ENCODE results near the gene NMS. TPM values are rescaled to one million over a fixed set of nuclear protein-coding genes. Genes with fewer than 3 reads are reported as not detected.

NMS gene
- total RNA-seq, 1 donor from 2014 or later: not detected

DNA sequence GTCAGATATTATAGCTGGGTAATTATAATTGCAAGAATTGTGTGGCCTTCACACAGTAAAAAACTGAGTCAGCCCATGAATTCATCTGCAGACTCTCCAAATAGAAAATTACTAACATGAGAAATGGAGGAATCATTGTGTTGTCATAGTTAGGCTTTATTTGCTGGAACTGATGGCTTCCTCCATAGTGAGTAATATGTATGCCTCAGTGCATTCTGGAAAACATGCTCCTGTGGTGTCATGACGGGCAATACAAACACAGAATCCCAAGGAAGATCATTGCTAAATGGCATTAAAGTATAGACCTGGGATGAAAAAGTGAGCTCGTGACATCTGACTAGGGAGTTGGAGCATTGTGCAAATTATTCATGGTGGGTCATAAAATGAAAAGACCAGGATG is 23.6 kb upstream of the NMS start:
- FAIRE-seq (no peak), DNase-seq (ENCODE audit: low read depth) (no peak)
- no peak for TF ChIP-seq EZH2 (IDR thresholded peaks at IDR 0.05; ENCODE audit: insufficient read depth, low read length)
- Histone ChIP-seq H3K4me1 (ENCODE audit: insufficient read depth, low read length) (no peaks in the 10 kb centered on the region), H3K79me2 (ENCODE audit: insufficient read depth, low read length) (no peaks in the 10 kb centered on the region), H3K27ac (ENCODE audit: low read depth, low read length) (no peak overlapping the region), H2AFZ (ENCODE audit: low read depth, low read length) (no peak overlapping the region), H3K9ac (ENCODE audit: low read length) (no peak overlapping the region), H3K27me3 (ENCODE audit: insufficient read depth, low read length) (no peaks in the 10 kb centered on the region), H3K4me2 (ENCODE audit: low read length) (no peak overlapping the region), H3K36me3 (ENCODE audit: insufficient read depth, low read length) (no peaks in the 10 kb centered on the region), H4K20me1 (ENCODE audit: insufficient read depth, low read length) (no peaks in the 10 kb centered on the region), H3K9me3 (ENCODE audit: insufficient read depth, low read depth, low read length) (no peaks in the 10 kb centered on the region), H3K4me3 (ENCODE audit: insufficient read depth, low read depth, low read length) (no peak overlapping the region)
- no peaks in the 10 kb centered on the region for H3K36me3 Mint-ChIP-seq (ENCODE audit: low read depth, unreplicated experiment)
- no peak overlapping the region for H3K27ac Mint-ChIP-seq (ENCODE audit: unreplicated experiment)
- H3K4me1 Mint-ChIP-seq (ENCODE audit: low read depth, unreplicated experiment): no peaks in the 10 kb centered on the region
- H3K4me3 Mint-ChIP-seq (ENCODE audit: unreplicated experiment): no peak overlapping the region
- no peaks in the 10 kb centered on the region for H3K27me3 Mint-ChIP-seq (ENCODE audit: low read depth, unreplicated experiment)
- H3K9me3 Mint-ChIP-seq (ENCODE audit: unreplicated experiment): peaks cover 3% of the 10 kb centered on the region

DNA sequence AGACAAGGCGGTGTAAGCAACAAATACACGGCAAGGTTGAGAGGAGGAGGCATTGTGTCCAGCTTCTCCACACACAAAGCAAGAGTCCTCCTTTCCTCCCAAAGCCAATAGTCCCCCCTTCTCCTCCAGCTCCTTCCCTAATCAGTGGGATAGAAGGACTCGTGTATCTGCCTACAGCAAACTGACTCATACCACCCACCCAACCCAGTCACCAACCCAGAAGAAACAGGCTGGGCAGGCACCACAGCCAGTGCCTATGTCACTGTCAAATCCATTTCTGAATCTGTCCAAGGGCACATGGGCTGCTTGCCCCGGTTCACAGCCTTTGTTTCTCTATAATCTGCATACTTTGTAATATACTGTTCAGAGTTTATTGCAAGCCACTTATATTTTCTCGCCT is 19.2 kb upstream of the NMS start:
- DNase-seq (ENCODE audit: low read depth) (no peak), FAIRE-seq (no peak)
- Histone ChIP-seq H3K4me2 (ENCODE audit: low read length) (no peak overlapping the region), H3K4me1 (ENCODE audit: insufficient read depth, low read length) (no peaks in the 10 kb centered on the region), H3K79me2 (ENCODE audit: insufficient read depth, low read length) (no peaks in the 10 kb centered on the region), H3K4me3 (ENCODE audit: insufficient read depth, low read depth, low read length) (no peak overlapping the region), H3K36me3 (ENCODE audit: insufficient read depth, low read length) (no peaks in the 10 kb centered on the region), H3K27me3 (ENCODE audit: insufficient read depth, low read length) (no peaks in the 10 kb centered on the region), H3K27ac (ENCODE audit: low read depth, low read length) (no peak overlapping the region), H3K9me3 (ENCODE audit: insufficient read depth, low read depth, low read length) (no peaks in the 10 kb centered on the region), H4K20me1 (ENCODE audit: insufficient read depth, low read length) (no peaks in the 10 kb centered on the region), H2AFZ (ENCODE audit: low read depth, low read length) (no peak overlapping the region), H3K9ac (ENCODE audit: low read length) (no peak overlapping the region)
- Mint-ChIP-seq H3K27ac (ENCODE audit: unreplicated experiment) (no peak overlapping the region), H3K4me3 (ENCODE audit: unreplicated experiment) (no peak overlapping the region), H3K4me1 (ENCODE audit: low read depth, unreplicated experiment) (no peaks in the 10 kb centered on the region), H3K27me3 (ENCODE audit: low read depth, unreplicated experiment) (no peaks in the 10 kb centered on the region), H3K9me3 (ENCODE audit: unreplicated experiment) (peaks cover 8% of the 10 kb centered on the region), H3K36me3 (ENCODE audit: low read depth, unreplicated experiment) (no peaks in the 10 kb centered on the region)
- TF ChIP-seq, protein P1, sequence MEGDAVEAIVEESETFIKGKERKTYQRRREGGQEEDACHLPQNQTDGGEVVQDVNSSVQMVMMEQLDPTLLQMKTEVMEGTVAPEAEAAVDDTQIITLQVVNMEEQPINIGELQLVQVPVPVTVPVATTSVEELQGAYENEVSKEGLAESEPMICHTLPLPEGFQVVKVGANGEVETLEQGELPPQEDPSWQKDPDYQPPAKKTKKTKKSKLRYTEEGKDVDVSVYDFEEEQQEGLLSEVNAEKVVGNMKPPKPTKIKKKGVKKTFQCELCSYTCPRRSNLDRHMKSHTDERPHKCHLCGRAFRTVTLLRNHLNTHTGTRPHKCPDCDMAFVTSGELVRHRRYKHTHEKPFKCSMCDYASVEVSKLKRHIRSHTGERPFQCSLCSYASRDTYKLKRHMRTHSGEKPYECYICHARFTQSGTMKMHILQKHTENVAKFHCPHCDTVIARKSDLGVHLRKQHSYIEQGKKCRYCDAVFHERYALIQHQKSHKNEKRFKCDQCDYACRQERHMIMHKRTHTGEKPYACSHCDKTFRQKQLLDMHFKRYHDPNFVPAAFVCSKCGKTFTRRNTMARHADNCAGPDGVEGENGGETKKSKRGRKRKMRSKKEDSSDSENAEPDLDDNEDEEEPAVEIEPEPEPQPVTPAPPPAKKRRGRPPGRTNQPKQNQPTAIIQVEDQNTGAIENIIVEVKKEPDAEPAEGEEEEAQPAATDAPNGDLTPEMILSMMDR (IDR thresholded peaks at IDR 0.05; ENCODE audit: insufficient read depth, low read depth, low read length): no peak
- no peak for TF ChIP-seq EZH2 (IDR thresholded peaks at IDR 0.05; ENCODE audit: insufficient read depth, low read length)

DNA sequence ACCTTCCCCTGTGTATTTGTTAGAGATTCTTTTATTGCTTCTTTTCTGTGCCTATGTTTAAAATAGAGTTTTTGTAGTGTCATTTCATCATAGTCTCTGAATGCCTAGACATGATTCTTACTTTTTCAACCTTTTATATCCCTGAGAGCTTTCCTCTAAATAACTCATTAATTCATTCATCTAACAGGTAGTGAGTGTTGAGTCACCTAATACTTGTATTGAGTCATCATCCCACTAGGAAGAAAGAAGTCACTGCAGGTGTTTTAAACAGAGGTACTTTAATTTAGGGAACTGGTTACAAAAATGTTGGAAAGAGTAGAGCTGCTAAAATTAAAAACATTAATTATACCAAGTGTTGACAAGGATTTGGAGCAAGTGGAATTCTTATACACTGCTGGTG is 18.5 kb upstream of the NMS start:
- no peaks in the 10 kb centered on the region for H3K36me3 Mint-ChIP-seq (ENCODE audit: low read depth, unreplicated experiment)
- no peak overlapping the region for H3K27ac Mint-ChIP-seq (ENCODE audit: unreplicated experiment)
- H4K20me1 ChIP-seq (ENCODE audit: insufficient read depth, low read length): no peaks in the 10 kb centered on the region
- no peak overlapping the region for H3K27ac ChIP-seq (ENCODE audit: low read depth, low read length)
- TF ChIP-seq EZH2 (IDR thresholded peaks at IDR 0.05; ENCODE audit: insufficient read depth, low read length): no peak
- TF ChIP-seq, protein P1 (IDR thresholded peaks at IDR 0.05; ENCODE audit: insufficient read depth, low read depth, low read length): no peak
- H3K27me3 ChIP-seq (ENCODE audit: insufficient read depth, low read length): no peaks in the 10 kb centered on the region
- DNase-seq (ENCODE audit: low read depth) (no peak), FAIRE-seq (no peak)
- H3K9me3 Mint-ChIP-seq (ENCODE audit: unreplicated experiment): peaks cover 8% of the 10 kb centered on the region
- H3K79me2 ChIP-seq (ENCODE audit: insufficient read depth, low read length): no peaks in the 10 kb centered on the region
- no peaks in the 10 kb centered on the region for H3K4me1 ChIP-seq (ENCODE audit: insufficient read depth, low read length)
- no peak overlapping the region for H3K9ac ChIP-seq (ENCODE audit: low read length)
- no peak overlapping the region for H2AFZ ChIP-seq (ENCODE audit: low read depth, low read length)
- H3K4me3 Mint-ChIP-seq (ENCODE audit: unreplicated experiment): no peak overlapping the region
- no peaks in the 10 kb centered on the region for H3K27me3 Mint-ChIP-seq (ENCODE audit: low read depth, unreplicated experiment)
- H3K4me2 ChIP-seq (ENCODE audit: low read length): no peak overlapping the region
- no peak overlapping the region for H3K4me3 ChIP-seq (ENCODE audit: insufficient read depth, low read depth, low read length)
- H3K36me3 ChIP-seq (ENCODE audit: insufficient read depth, low read length): no peaks in the 10 kb centered on the region
- no peaks in the 10 kb centered on the region for H3K4me1 Mint-ChIP-seq (ENCODE audit: low read depth, unreplicated experiment)
- H3K9me3 ChIP-seq (ENCODE audit: insufficient read depth, low read depth, low read length): no peaks in the 10 kb centered on the region
